Peyer's patch (tissue), 4 donors: ENCODE measurements around the gene MPHOSPH9. TPM values are rescaled to one million over a fixed set of nuclear protein-coding genes. Genes with fewer than 3 reads are reported as not detected.

Source experiments
- DNase-seq, 3 donors: peaks; one replicate each; pipeline ENCODE4 v3.0.0-alpha.2; 2017 to 2019
- H3K27ac ChIP-seq, 4 donors: fragments of 200-600 bp; sonication (generic); one replicate each; pipeline ENCODE4 v1.5.1; 2016 to 2019
- H3K27me3 ChIP-seq, 2 donors: fragments of 200-600 bp; sonication (generic); one replicate each; pipeline ENCODE4 v1.5.1; 2019
- H3K36me3 ChIP-seq, 3 donors: fragments of 200-600 bp; sonication (generic); one replicate each; pipeline ENCODE4 v1.5.1; 2016 to 2019
- H3K4me1 ChIP-seq, 4 donors: fragments of 200-600 bp; sonication (generic); one replicate each; pipeline ENCODE4 v1.5.1; 2016 to 2019
- H3K4me3 ChIP-seq, 4 donors: fragments of 200-600 bp; sonication (generic); 1 replicate in 3 of 4; 2 replicates in 1 of 4; pipeline ENCODE4 v1.5.1; 2016 to 2019; ENCODE audit warnings: mild to moderate bottlenecking in 1 of 4
- H3K9me3 ChIP-seq, 4 donors: fragments of 200-600 bp; sonication (generic); one replicate each; pipeline ENCODE4 v1.5.1; 2016 to 2019; ENCODE audit warnings: mild to moderate bottlenecking in 1 of 4
- POLR2A ChIP-seq, 2 donors: fragments of 450-650 bp; IDR thresholded peaks; one replicate each; pipeline ENCODE4 v1.5.1; 2017; ENCODE audit warnings: antibody characterized with exemption in 2 of 2, mild to moderate bottlenecking in 2 of 2, moderate library complexity in 2 of 2
- total RNA-seq, 4 donors: library from RNA; depleted of rRNA; stranded (reverse); fragments of >200 nt; gene quantifications; one replicate each; pipeline ENCODE4 v1.1.0, GENCODE V29; 2016
- TF ChIP-seq, protein P1 (sequence below), 6 experiments: fragments of 450-650 bp in 4 of 6; fragments of 200-600 bp in 2 of 6; sonication (generic) in 1 of 6; IDR thresholded peaks; one replicate each; pipeline ENCODE4 v1.5.1; 2017 to 2019; ENCODE audit warnings: antibody characterized with exemption in 6 of 6, mild to moderate bottlenecking in 3 of 6, moderate library complexity in 1 of 6

Gene MPHOSPH9
- total RNA-seq, 4 donors from 2014 or later: 26.0 to 71.0 (median 35.6) TPM

GRCh38 chr12:123139926-123140675, 92.8 kb downstream of the MPHOSPH9 start:
- Histone ChIP-seq H3K27me3 (no peaks in the 10 kb centered on the region), H3K27ac (peak overlapping the region; percentile 46 to 91 (median 72)), H3K9me3 (no peaks in the 10 kb centered on the region), H3K4me3 (no peak overlapping the region), H3K4me1 (peaks cover 0 to 46% (median 15%) of the 10 kb centered on the region in 4 donors), H3K36me3 (no peaks in the 10 kb centered on the region)
- TF ChIP-seq, protein P1, sequence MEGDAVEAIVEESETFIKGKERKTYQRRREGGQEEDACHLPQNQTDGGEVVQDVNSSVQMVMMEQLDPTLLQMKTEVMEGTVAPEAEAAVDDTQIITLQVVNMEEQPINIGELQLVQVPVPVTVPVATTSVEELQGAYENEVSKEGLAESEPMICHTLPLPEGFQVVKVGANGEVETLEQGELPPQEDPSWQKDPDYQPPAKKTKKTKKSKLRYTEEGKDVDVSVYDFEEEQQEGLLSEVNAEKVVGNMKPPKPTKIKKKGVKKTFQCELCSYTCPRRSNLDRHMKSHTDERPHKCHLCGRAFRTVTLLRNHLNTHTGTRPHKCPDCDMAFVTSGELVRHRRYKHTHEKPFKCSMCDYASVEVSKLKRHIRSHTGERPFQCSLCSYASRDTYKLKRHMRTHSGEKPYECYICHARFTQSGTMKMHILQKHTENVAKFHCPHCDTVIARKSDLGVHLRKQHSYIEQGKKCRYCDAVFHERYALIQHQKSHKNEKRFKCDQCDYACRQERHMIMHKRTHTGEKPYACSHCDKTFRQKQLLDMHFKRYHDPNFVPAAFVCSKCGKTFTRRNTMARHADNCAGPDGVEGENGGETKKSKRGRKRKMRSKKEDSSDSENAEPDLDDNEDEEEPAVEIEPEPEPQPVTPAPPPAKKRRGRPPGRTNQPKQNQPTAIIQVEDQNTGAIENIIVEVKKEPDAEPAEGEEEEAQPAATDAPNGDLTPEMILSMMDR (IDR thresholded peaks at IDR 0.05): no peak
- TF ChIP-seq POLR2A (IDR thresholded peaks at IDR 0.05): no peak
- DNase-seq: peak in 1 of 3 donors; percentile 24

DNA sequence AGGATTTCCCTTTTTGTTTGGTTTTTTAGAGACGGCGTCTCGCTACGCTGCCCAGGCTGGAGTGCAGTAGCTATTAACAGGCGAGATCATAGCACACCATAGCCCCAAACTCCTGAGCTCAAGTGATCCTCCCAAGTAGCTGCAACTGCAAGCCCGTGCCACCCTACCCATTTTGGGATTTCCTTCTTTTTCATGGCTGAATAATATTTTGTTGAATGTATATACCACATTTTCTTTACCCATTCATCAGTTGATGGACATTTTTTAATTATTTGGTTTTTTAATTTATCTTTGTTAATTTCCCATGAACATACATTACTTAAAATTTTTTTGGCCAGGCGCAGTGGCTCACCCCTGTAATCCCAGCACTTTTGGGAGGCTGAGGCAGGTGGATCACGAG, 97.3 kb downstream of the MPHOSPH9 start:
- Histone ChIP-seq H3K4me3 (no peak overlapping the region), H3K36me3 (no peaks in the 10 kb centered on the region), H3K27me3 (no peaks in the 10 kb centered on the region), H3K9me3 (no peaks in the 10 kb centered on the region), H3K4me1 (peaks cover 6 to 27% (median 12%) of the 10 kb centered on the region in 4 donors), H3K27ac (no peak overlapping the region)
- no peak for DNase-seq
- TF ChIP-seq, protein P1 (IDR thresholded peaks at IDR 0.05): no peak
- TF ChIP-seq POLR2A (IDR thresholded peaks at IDR 0.05): no peak

GRCh38 chr12:123134826-123135225, 98.1 kb downstream of the MPHOSPH9 start:
- Histone ChIP-seq H3K36me3 (no peaks in the 10 kb centered on the region), H3K27ac (no peak overlapping the region), H3K4me3 (no peak overlapping the region), H3K4me1 (peaks cover 0 to 19% (median 8%) of the 10 kb centered on the region in 4 donors), H3K9me3 (no peaks in the 10 kb centered on the region), H3K27me3 (no peaks in the 10 kb centered on the region)
- no peak for TF ChIP-seq POLR2A (IDR thresholded peaks at IDR 0.05)
- TF ChIP-seq, protein P1 (IDR thresholded peaks at IDR 0.05): no peak
- peak in 1 of 3 donors; percentile 24 for DNase-seq

- H3K27me3 ChIP-seq: no peaks in the 10 kb centered on the region
- no peaks in the 10 kb centered on the region for H3K36me3 ChIP-seq
- no peak overlapping the region for H3K27ac ChIP-seq
- no peaks in the 10 kb centered on the region for H3K9me3 ChIP-seq
- no peak overlapping the region for H3K4me3 ChIP-seq
- peaks cover 0 to 14% (median 8%) of the 10 kb centered on the region in 4 donors for H3K4me1 ChIP-seq
- TF ChIP-seq POLR2A (IDR thresholded peaks at IDR 0.05): no peak
- TF ChIP-seq, protein P1 (IDR thresholded peaks at IDR 0.05): no peak
- no peak for DNase-seq
These were observed 98.7 kb downstream of the MPHOSPH9 start for GRCh38 chr12:123134271-123134671.

GRCh38 chr12:123133701-123134100, 99.2 kb downstream of the MPHOSPH9 start:
- no peaks in the 10 kb centered on the region for H3K27me3 ChIP-seq
- TF ChIP-seq, protein P1 (IDR thresholded peaks at IDR 0.05): no peak
- no peak for TF ChIP-seq POLR2A (IDR thresholded peaks at IDR 0.05)

More at GRCh38 chr12:123133701-123134100, 99.2 kb downstream of the MPHOSPH9 start:
- Histone ChIP-seq H3K27ac (no peak overlapping the region), H3K9me3 (no peaks in the 10 kb centered on the region), H3K4me3 (no peak overlapping the region), H3K36me3 (no peaks in the 10 kb centered on the region), H3K4me1 (peaks cover 0 to 14% (median 8%) of the 10 kb centered on the region in 4 donors)
- no peak for DNase-seq
